ENCODE data around the gene AUH. TPM values are rescaled to one million over a fixed set of nuclear protein-coding genes. Genes with fewer than 3 reads are reported as not detected.
"Not testable (repeated sequence)": the region's sequence is repeated elsewhere in the genome, so short reads cannot be mapped to it uniquely, and the experiment has no call there.

The AUH gene
- total RNA-seq, 2 experiments from 2014 or later = 16.9 to 24.5 TPM

- no peak for TF ChIP-seq EZH2phosphoT487 (IDR thresholded peaks at IDR 0.05; ENCODE audit: borderline replicate concordance, low read depth, low read length)
- TF ChIP-seq, protein P1, sequence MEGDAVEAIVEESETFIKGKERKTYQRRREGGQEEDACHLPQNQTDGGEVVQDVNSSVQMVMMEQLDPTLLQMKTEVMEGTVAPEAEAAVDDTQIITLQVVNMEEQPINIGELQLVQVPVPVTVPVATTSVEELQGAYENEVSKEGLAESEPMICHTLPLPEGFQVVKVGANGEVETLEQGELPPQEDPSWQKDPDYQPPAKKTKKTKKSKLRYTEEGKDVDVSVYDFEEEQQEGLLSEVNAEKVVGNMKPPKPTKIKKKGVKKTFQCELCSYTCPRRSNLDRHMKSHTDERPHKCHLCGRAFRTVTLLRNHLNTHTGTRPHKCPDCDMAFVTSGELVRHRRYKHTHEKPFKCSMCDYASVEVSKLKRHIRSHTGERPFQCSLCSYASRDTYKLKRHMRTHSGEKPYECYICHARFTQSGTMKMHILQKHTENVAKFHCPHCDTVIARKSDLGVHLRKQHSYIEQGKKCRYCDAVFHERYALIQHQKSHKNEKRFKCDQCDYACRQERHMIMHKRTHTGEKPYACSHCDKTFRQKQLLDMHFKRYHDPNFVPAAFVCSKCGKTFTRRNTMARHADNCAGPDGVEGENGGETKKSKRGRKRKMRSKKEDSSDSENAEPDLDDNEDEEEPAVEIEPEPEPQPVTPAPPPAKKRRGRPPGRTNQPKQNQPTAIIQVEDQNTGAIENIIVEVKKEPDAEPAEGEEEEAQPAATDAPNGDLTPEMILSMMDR (conservative IDR thresholded peaks at IDR 0.05; ENCODE audit: low read length) = no peak
- no peaks in the 10 kb centered on the region for H4K20me1 ChIP-seq (ENCODE audit: insufficient read depth, low read length)
- no peak overlapping the region for H3K4me2 ChIP-seq (ENCODE audit: low read length)
- no TSS peak for BruUV-seq (replicated peaks)
- intact Hi-C loops (cut with micrococcal nuclease; ENCODE audit: unreplicated experiment) = no loop called here
- H3K9me3 ChIP-seq (ENCODE audit: low read length) = peaks cover 4% of the 10 kb centered on the region; the same call in 1 of the 2 replicates
- H3K79me2 ChIP-seq (ENCODE audit: insufficient read depth, low read depth, low read length) = no peaks in the 10 kb centered on the region
- no peaks in the 10 kb centered on the region; the same call in 1 of the 2 replicates for H3K36me3 ChIP-seq (ENCODE audit: insufficient read depth, low read length)
- no peak for DNase-seq (ENCODE audit: low spot score)
- no peak overlapping the region for H3K4me3 ChIP-seq (ENCODE audit: low read depth, low read length, poor library complexity, severe bottlenecking)
- no peak overlapping the region for H3K27ac ChIP-seq (ENCODE audit: low read depth, low read length, poor library complexity, severe bottlenecking)
- H3K9me2 ChIP-seq (ENCODE audit: insufficient read depth, low read length) = no peaks in the 10 kb centered on the region
- POLR2A ChIA-PET = no interaction called here
- H2AFZ ChIP-seq (ENCODE audit: low read length) = no peak overlapping the region
- CTCF ChIA-PET (ENCODE audit: unreplicated experiment) = no interaction called here
- H3K4me1 ChIP-seq (ENCODE audit: insufficient read depth, low read length, poor library complexity, severe bottlenecking) = peaks cover 7% of the 10 kb centered on the region
Measured at GRCh38 chr9:91200692-91201336, 160.9 kb downstream of the AUH start.

DNA sequence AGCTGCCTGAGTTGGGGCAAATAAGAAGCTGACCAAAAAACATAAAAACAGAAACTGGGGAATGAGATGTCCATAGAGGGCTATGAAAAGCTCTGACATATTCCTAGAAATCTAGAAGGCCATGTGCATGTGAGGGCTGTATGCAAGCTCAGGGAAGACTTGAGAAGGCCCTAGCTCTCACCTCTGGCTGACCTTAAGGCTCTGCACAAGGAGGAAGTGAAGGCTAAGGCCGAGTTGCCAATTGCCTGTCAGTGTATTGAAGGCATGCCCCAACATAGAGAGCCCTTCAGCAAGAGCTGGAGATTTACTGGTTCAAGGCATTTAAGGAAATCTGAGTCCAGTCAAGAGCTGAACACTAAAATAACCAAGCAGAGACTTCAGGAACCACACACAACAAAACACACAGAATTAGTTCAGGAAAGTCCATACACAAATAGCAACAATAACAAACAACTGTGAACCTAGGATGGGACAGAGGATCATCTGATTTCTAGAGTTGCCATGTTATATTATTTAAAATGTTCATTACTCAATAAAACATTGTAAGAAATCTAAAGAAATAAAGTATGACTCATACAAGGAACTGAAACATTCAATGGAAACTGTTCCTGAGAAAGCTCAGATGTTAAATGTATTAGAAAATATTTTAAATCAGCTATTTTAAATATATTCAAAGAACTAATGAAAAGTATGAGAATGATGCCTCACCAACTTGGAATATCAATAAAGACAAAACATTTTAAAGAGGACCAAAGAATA, 161.8 kb downstream of the AUH start:
- Histone ChIP-seq H3K4me1 (ENCODE audit: insufficient read depth, low read length, poor library complexity, severe bottlenecking) (peaks cover 7% of the 10 kb centered on the region), H4K20me1 (ENCODE audit: insufficient read depth, low read length) (no peaks in the 10 kb centered on the region), H3K9me3 (ENCODE audit: low read length) (no peaks in the 10 kb centered on the region; the same call in 1 of the 2 replicates), H3K4me3 (ENCODE audit: low read depth, low read length, poor library complexity, severe bottlenecking) (no peak overlapping the region), H3K27ac (ENCODE audit: low read depth, low read length, poor library complexity, severe bottlenecking) (no peak overlapping the region), H3K9me2 (ENCODE audit: insufficient read depth, low read length) (no peaks in the 10 kb centered on the region), H2AFZ (ENCODE audit: low read length) (no peak overlapping the region), H3K36me3 (ENCODE audit: insufficient read depth, low read length) (no peaks in the 10 kb centered on the region), H3K4me2 (ENCODE audit: low read length) (no peak overlapping the region), H3K79me2 (ENCODE audit: insufficient read depth, low read depth, low read length) (no peaks in the 10 kb centered on the region)
- DNase-seq (ENCODE audit: low spot score) = no peak
- TF ChIP-seq EZH2phosphoT487 (IDR thresholded peaks at IDR 0.05; ENCODE audit: borderline replicate concordance, low read depth, low read length) = no peak
- TF ChIP-seq, protein P1 (conservative IDR thresholded peaks at IDR 0.05; ENCODE audit: low read length) = no peak
- ChIA-PET CTCF (ENCODE audit: unreplicated experiment) (no interaction called here), POLR2A (interaction anchor here (0.6 to 1.6 kb wide), 3 partner anchors 8 to 686 kb away, joined by 4 to 6 read pairs (median 6); no protein-coding TSS in a partner anchor)
- intact Hi-C loops (cut with micrococcal nuclease; ENCODE audit: unreplicated experiment) = no loop called here
- no TSS peak for BruUV-seq (replicated peaks)

GRCh38 chr9:91198881-91199280, 162.8 kb downstream of the AUH start:
- intact Hi-C loops (cut with micrococcal nuclease; ENCODE audit: unreplicated experiment); H3K9me2 ChIP-seq (ENCODE audit: insufficient read depth, low read length); H3K4me2 ChIP-seq (ENCODE audit: low read length); H3K79me2 ChIP-seq (ENCODE audit: insufficient read depth, low read depth, low read length); H3K27ac ChIP-seq (ENCODE audit: low read depth, low read length, poor library complexity, severe bottlenecking); CTCF ChIA-PET (ENCODE audit: unreplicated experiment); H3K9me3 ChIP-seq (ENCODE audit: low read length); H3K4me3 ChIP-seq (ENCODE audit: low read depth, low read length, poor library complexity, severe bottlenecking); DNase-seq (ENCODE audit: low spot score); H4K20me1 ChIP-seq (ENCODE audit: insufficient read depth, low read length); BruUV-seq (replicated peaks); H2AFZ ChIP-seq (ENCODE audit: low read length); H3K36me3 ChIP-seq (ENCODE audit: insufficient read depth, low read length): not testable (repeated sequence)
- POLR2A ChIA-PET = interaction anchor here (1.6 kb wide), 1 partner anchor 9 kb away, joined by 6 read pairs; no protein-coding TSS in a partner anchor
- H3K4me1 ChIP-seq (ENCODE audit: insufficient read depth, low read length, poor library complexity, severe bottlenecking) = peaks cover 12% of the 10 kb centered on the region
